GM12878 (cell line): ENCODE measurements around the gene FXYD1. TPM values are rescaled to one million over a fixed set of nuclear protein-coding genes. Genes with fewer than 3 reads are reported as not detected.

Experiments
- ATAC-seq: fragments of 200-7000 bp; cut with Tn5 transposase; 3 replicates; pipeline ENCODE4 v1.9.1; 2020; ENCODE audit warnings: mild to moderate bottlenecking, moderate library complexity
- BruUV-seq: library from RNA; stranded (reverse); fragments of 400-500 nt; replicated peaks from 2 replicates; lab custom pipeline; 2021; lab: Mats Ljungman, UMichigan
- CTCF ChIA-PET: fragments of 300-600 bp; sonication (Branson Sonifier 250); formaldehyde crosslinking; extraction: SDS; loops from one replicate; lab custom pipeline; 2021; ENCODE audit warnings: inconsistent platforms; lab: Yijun Ruan, JAX
- POLR2A ChIA-PET: fragments of 350-600 bp; formaldehyde crosslinking; extraction: SDS; loops from one replicate; lab custom pipeline; 2021; ENCODE audit warnings: inconsistent platforms; lab: Charles Lee
- RAD21 ChIA-PET: fragments of 300-600 bp; sonication (Branson Sonifier 250); formaldehyde crosslinking; loops from one replicate; lab custom pipeline; 2023; ENCODE audit warnings: antibody characterized with exemption; ENCODE audit not compliant: unreplicated experiment; lab: Charles Lee
- SMC1A ChIA-PET: fragments of 300-600 bp; sonication (Branson Sonifier 250); formaldehyde crosslinking; loops from one replicate; lab custom pipeline; 2023; ENCODE audit not compliant: unreplicated experiment, uncharacterized antibody; lab: Charles Lee
- DNase-seq: peaks from one replicate; pipeline ENCODE4 v3.0.0-alpha.2; 2011; ENCODE audit warnings: low read depth, low spot score
- FAIRE-seq: peaks from 3 replicates; lab custom pipeline; 2011; peaks lifted over from hg19 to GRCh38; lab: Jason Lieb, UNC
- H2AFZ ChIP-seq: 2 replicates; pipeline ENCODE4 v1.6.0; 2011; ENCODE audit warnings: low read depth, low read length, control low read depth; ENCODE audit not compliant: control insufficient read depth
- H3K27ac ChIP-seq: 2 replicates; pipeline ENCODE4 v1.5.1; 2011; ENCODE audit warnings: control low read depth; ENCODE audit not compliant: control insufficient read depth, insufficient read depth
- H3K27me3 ChIP-seq, 2 experiments: replicated peaks in 1 of 2; 2 replicates each; pipeline versions ENCODE4 v1.6.0 to v1.6.1; 2011; ENCODE audit warnings: low read length in 1 of 2; ENCODE audit not compliant: control insufficient read depth in 2 of 2, insufficient read depth in 2 of 2
- H3K36me3 ChIP-seq, 2 experiments: 2 replicates each; pipeline ENCODE4 v1.5.1; 2011; ENCODE audit warnings: low read length in 1 of 2; ENCODE audit not compliant: control insufficient read depth in 2 of 2, insufficient read depth in 2 of 2
- H3K4me1 ChIP-seq: 2 replicates; pipeline ENCODE4 v1.6.1; 2011; ENCODE audit warnings: mild to moderate bottlenecking, low read length, moderate library complexity, mixed read lengths; ENCODE audit not compliant: control insufficient read depth, insufficient read depth
- H3K4me2 ChIP-seq: 2 replicates; pipeline ENCODE4 v1.6.0; 2011; ENCODE audit warnings: control low read depth; ENCODE audit not compliant: control insufficient read depth, insufficient read depth
- H3K4me3 ChIP-seq: fragments of 200-600 bp; sonication (generic); 2 replicates; pipeline ENCODE4 v1.5.1; 2016
- H3K79me2 ChIP-seq: 2 replicates; pipeline ENCODE4 v1.6.0; 2011; ENCODE audit warnings: low read length; ENCODE audit not compliant: control insufficient read depth, insufficient read depth
- H3K9ac ChIP-seq: 2 replicates; pipeline ENCODE4 v1.8.0; 2011; ENCODE audit warnings: low read length, control low read depth, mixed read lengths; ENCODE audit not compliant: control insufficient read depth, insufficient read depth
- H3K9me3 ChIP-seq: replicated peaks from 3 replicates; pipeline ENCODE4 v1.5.1; 2011; ENCODE audit warnings: mild to moderate bottlenecking, low read length; ENCODE audit not compliant: control insufficient read depth, insufficient read depth
- H4K20me1 ChIP-seq: 2 replicates; pipeline ENCODE4 v1.6.0; 2011; ENCODE audit not compliant: control insufficient read depth, insufficient read depth
- CHD4 ChIP-seq: fragments of 200-600 bp; sonication (generic); IDR thresholded peaks from 2 replicates; pipeline ENCODE4 v1.6.1; 2016; ENCODE audit warnings: mild to moderate bottlenecking
- HDAC2 ChIP-seq: fragments of 200-600 bp; sonication (generic); IDR thresholded peaks from 2 replicates; pipeline ENCODE4 v1.6.1; 2017
- KAT2A ChIP-seq: conservative IDR thresholded peaks from 2 replicates; pipeline ENCODE4 v1.6.1; 2011; ENCODE audit warnings: low read depth, low read length; ENCODE audit not compliant: control insufficient read depth
- MEF2A ChIP-seq: IDR thresholded peaks from 2 replicates; pipeline ENCODE4 v1.6.1; 2011; ENCODE audit warnings: low read depth, mild to moderate bottlenecking, low read length, moderate library complexity; ENCODE audit not compliant: insufficient read depth
- MYC ChIP-seq: IDR thresholded peaks from 2 replicates; pipeline ENCODE4 v1.6.1; 2011; ENCODE audit warnings: mild to moderate bottlenecking, low read length, moderate library complexity, inconsistent platforms; ENCODE audit not compliant: insufficient read depth, insufficient replicate concordance, insufficient read length, severe bottlenecking
- NFYB ChIP-seq: IDR thresholded peaks from 2 replicates; pipeline ENCODE4 v1.6.1; 2011; ENCODE audit warnings: low read depth, mild to moderate bottlenecking, low read length, improper control_type of control experiment, moderate library complexity; ENCODE audit not compliant: insufficient read depth
- TCF3 ChIP-seq: IDR thresholded peaks from 2 replicates; pipeline ENCODE4 v1.6.1; 2012; ENCODE audit warnings: low read depth, mild to moderate bottlenecking, low read length, borderline replicate concordance; ENCODE audit not compliant: insufficient read depth
- YBX1 ChIP-seq: fragments of 450-650 bp; IDR thresholded peaks from 2 replicates; pipeline ENCODE4 v1.6.1; 2016; ENCODE audit warnings: antibody characterized with exemption
- WGBS: methylation state at CpG from one replicate; pipeline ENCODE4 v1.1.6; 2016; ENCODE audit warnings: low lambda C conversion rate; ENCODE audit not compliant: insufficient replicate concordance, insufficient coverage; ENCODE audit errors: missing lambda C conversion rate; 5-methylcytosine and 5-hydroxymethylcytosine counted together
- in situ Hi-C: fragments of 300-500 bp; cut with MboI; formaldehyde crosslinking; loops from 9 replicates; pipeline ENCODE4 v1.14.3; 2018; ENCODE audit warnings: mixed read lengths
- intact Hi-C: fragments of 100-400 bp; cut with micrococcal nuclease; formaldehyde crosslinking; loops from one replicate; pipeline ENCODE4 v1.14.2; 2022; ENCODE audit not compliant: unreplicated experiment
- polyA plus RNA-seq, 11 experiments: library from polyadenylated mRNA; depleted of rRNA in 4 of 11; unstranded in 6 of 11; stranded (reverse) in 5 of 11; fragments of >200 nt; fragmentation: Nextera tagmentation in 4 of 11; fragmentation: Illumina TruSeq in 1 of 11; extraction: Ambion mirVana in 4 of 11; extraction: Trizol in 1 of 11; gene quantifications; 1 replicate in 1 of 11; 2 replicates in 10 of 11; pipeline versions ENCODE4 v1.2.1 to v1.2.3, GENCODE V29; 2011 to 2016; ENCODE audit warnings: inconsistent platforms in 2 of 11, missing spikeins in 2 of 11, low read depth in 1 of 11
- total RNA-seq, 4 experiments: library from RNA; depleted of rRNA in 3 of 4; stranded (reverse); fragments of >200 nt in 3 of 4; fragmentation: Illumina TruSeq in 1 of 4; extraction: Trizol in 1 of 4; gene quantifications; 2 replicates each; pipeline versions ENCODE4 v1.2.1 to v1.2.3, GENCODE V29; 2013 to 2021
- TF ChIP-seq, protein P1 (sequence below): fragments of 450-650 bp; formaldehyde crosslinking; IDR thresholded peaks from 2 replicates; pipeline ENCODE4 v1.4.0; 2020; ENCODE audit warnings: mild to moderate bottlenecking, moderate library complexity

The FXYD1 gene
- total and polyA plus RNA-seq, 10 of the 15 experiments (the other 5 are each of a cell fraction or from before 2014, with no cell fraction given), result 0.34 to 1.2 (median 0.49) TPM; not detected in 4

DNA sequence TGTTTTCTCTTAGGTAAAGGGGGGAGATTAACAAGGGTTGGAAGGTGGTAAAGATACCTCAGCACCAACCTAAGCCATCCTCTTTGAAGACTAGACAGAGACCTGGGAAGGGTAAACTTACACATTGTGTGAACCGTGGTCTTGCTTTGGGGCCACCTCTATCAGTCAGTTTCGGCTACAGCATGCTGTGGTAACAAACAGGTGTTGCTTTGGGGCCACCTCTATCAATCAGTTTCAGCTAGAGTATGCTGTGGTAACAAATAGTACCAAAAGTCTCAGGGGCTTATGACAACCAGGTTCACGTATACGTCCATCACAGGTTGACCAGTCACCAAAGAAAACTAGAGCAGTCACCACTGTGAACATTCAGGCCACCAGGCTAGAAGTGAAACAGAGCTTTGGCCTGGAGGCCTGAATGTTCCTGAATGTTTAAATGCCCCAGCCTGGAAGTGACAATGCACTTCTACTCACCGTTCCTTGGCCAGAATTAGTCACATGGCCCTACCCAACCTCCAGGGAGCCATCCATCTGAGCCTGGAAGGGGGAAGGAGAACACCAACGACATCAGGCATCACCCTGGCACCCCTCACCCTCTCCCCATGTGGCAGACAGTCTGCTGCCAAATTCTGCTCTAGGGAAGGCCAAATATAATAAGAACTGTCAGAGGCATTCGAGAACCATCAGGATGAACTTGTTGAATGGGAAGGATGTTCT, 8.3 kb downstream of the FXYD1 start:
- ChIA-PET SMC1A (no interaction called here), POLR2A (interaction anchor here (1.1 kb wide), 1 partner anchor 56 kb away, joined by 3 read pairs; no protein-coding TSS in a partner anchor), CTCF (no interaction called here), RAD21 (interaction anchor here (1.2 kb wide), 1 partner anchor 81 kb away, joined by 4 read pairs; no protein-coding TSS in a partner anchor)
- Histone ChIP-seq H3K27ac (no peak overlapping the region), H3K9me3 (no peaks in the 10 kb centered on the region), H4K20me1 (no peaks in the 10 kb centered on the region), H3K79me2 (no peaks in the 10 kb centered on the region), H3K27me3 (peaks cover 2 to 5% of the 10 kb centered on the region in 2 experiments; a peak in 2 of 4 replicates), H3K9ac (no peak overlapping the region), H3K4me1 (peaks cover 8% of the 10 kb centered on the region), H3K4me2 (no peak overlapping the region), H2AFZ (no peak overlapping the region), H3K36me3 (no peaks in the 10 kb centered on the region), H3K4me3 (no peak overlapping the region)
- no TSS peak for BruUV-seq
- intact Hi-C loops (no loop called here), in situ Hi-C loops (no loop called here)
- no peak for TF ChIP-seq NFYB
- TF ChIP-seq TCF3, result no peak
- no peak for TF ChIP-seq MEF2A
- no peak for TF ChIP-seq MYC
- TF ChIP-seq CHD4, result no peak
- TF ChIP-seq, protein P1, sequence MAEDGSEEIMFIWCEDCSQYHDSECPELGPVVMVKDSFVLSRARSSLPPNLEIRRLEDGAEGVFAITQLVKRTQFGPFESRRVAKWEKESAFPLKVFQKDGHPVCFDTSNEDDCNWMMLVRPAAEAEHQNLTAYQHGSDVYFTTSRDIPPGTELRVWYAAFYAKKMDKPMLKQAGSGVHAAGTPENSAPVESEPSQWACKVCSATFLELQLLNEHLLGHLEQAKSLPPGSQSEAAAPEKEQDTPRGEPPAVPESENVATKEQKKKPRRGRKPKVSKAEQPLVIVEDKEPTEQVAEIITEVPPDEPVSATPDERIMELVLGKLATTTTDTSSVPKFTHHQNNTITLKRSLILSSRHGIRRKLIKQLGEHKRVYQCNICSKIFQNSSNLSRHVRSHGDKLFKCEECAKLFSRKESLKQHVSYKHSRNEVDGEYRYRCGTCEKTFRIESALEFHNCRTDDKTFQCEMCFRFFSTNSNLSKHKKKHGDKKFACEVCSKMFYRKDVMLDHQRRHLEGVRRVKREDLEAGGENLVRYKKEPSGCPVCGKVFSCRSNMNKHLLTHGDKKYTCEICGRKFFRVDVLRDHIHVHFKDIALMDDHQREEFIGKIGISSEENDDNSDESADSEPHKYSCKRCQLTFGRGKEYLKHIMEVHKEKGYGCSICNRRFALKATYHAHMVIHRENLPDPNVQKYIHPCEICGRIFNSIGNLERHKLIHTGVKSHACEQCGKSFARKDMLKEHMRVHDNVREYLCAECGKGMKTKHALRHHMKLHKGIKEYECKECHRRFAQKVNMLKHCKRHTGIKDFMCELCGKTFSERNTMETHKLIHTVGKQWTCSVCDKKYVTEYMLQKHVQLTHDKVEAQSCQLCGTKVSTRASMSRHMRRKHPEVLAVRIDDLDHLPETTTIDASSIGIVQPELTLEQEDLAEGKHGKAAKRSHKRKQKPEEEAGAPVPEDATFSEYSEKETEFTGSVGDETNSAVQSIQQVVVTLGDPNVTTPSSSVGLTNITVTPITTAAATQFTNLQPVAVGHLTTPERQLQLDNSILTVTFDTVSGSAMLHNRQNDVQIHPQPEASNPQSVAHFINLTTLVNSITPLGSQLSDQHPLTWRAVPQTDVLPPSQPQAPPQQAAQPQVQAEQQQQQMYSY (CRISPR knock-in tag), result no peak
- no peak for TF ChIP-seq YBX1
- no peak for TF ChIP-seq HDAC2
- TF ChIP-seq KAT2A, result no peak
- WGBS, result 42% methylated on average over 7 of the region's 7 CpGs
- DNase-seq (no peak), ATAC-seq (no peak), FAIRE-seq (no peak)
